ENCODE data around the gene GABRB1.
A peak's percentile ranks its signal among the peaks of the same experiment; 100 is the strongest.

The GABRB1 gene

GRCh38 chr4:47193179-47193578, 161.8 kb downstream of the GABRB1 start:
- Mint-ChIP-seq H3K4me1 (no peaks in the 10 kb centered on the region), H3K9me3 (no peaks in the 10 kb centered on the region), H3K4me3 (no peak overlapping the region), H3K27me3 (ENCODE audit: low read depth, poor library complexity) (peaks cover 3% of the 10 kb centered on the region), H3K36me3 (ENCODE audit: low read depth) (no peaks in the 10 kb centered on the region), H3K27ac (no peak overlapping the region)
- TF ChIP-seq CTCF (IDR thresholded peaks at IDR 0.05): no peak
- no peak for DNase-seq

DNA sequence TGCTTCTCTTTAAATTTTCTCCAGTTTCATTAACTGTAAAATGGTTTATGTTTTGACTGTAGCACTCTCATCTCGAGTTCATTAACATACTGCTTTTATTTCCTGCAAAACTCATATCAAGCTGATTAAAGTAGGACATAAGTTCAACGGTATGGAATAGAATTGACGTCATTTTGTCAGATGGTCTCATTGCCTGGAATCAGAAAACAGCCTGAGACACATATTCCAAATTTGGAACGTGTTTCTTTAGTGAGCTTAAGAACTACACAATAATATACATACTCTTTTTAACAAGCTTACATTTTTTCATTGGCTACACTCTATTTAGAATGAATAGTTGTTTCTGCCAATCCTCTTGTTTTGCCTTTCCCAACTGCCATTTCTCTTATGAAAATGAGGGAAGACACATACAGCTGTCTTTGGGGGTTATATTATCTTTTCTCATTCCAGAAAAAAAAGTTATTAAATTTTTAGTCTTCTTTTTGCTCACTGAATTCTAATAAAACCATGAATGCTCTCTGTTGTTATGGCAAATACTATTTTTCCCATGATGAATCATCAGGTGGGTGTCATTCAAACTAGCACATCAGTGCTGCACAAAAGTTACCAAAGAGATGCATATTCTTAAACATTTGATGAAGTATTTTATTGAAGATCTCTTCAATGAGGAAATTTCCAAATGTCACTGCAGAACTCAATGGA, 162.8 kb downstream of the GABRB1 start:
- Mint-ChIP-seq H3K27ac (no peak overlapping the region), H3K27me3 (ENCODE audit: low read depth, poor library complexity) (peaks cover 3% of the 10 kb centered on the region), H3K4me3 (no peak overlapping the region), H3K36me3 (ENCODE audit: low read depth) (no peaks in the 10 kb centered on the region), H3K9me3 (no peaks in the 10 kb centered on the region), H3K4me1 (peaks cover 6% of the 10 kb centered on the region)
- no peak for DNase-seq
- TF ChIP-seq CTCF (IDR thresholded peaks at IDR 0.05): no peak

GRCh38 chr4:47195706-47196105, 164.3 kb downstream of the GABRB1 start:
- Mint-ChIP-seq H3K27me3 (ENCODE audit: low read depth, poor library complexity) (peaks cover 3% of the 10 kb centered on the region), H3K27ac (no peak overlapping the region), H3K4me3 (no peak overlapping the region), H3K4me1 (peaks cover 6% of the 10 kb centered on the region), H3K9me3 (no peaks in the 10 kb centered on the region), H3K36me3 (ENCODE audit: low read depth) (no peaks in the 10 kb centered on the region)
- DNase-seq: no peak
- TF ChIP-seq CTCF (IDR thresholded peaks at IDR 0.05): no peak

DNA sequence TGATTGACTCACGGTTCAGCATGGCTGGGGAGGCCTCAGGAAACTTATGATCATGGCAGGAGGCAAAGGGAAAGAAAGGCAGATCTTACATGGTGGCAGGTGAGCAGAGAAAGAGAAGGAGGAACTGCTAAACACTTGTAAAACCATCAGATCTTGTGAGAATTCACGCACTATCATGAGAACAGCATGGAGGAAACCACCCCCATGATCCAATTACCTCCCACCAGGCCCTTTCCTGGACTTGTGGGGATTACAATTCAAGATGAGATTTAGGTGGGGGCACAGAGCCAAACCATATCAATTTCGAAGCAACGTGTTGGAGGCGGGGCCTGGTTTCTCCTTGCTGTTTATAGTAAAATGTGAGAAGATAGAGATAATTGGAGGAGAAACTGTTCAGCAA, 167.4 kb downstream of the GABRB1 start:
- TF ChIP-seq CTCF (IDR thresholded peaks at IDR 0.05): no peak
- DNase-seq: no peak

DNA sequence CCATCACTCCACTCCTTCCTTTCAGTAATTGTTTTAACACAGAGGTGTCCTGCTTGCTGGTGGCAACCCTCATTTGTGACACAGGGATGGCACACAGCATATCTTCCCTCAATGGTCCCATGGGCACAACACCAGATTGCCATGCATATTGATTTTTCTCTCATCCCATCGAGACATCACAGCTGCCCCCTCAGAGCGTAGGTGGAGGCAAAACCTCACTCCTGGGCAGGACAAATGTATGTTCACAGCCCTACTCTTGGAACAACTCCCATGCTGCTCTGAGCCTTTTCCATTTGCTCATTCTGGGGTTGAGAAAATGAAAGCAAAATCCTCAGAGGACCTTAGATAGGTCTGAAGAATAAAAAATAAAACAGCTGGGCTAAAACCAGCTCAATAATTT, 172.2 kb downstream of the GABRB1 start:
- Mint-ChIP-seq H3K27ac (no peak overlapping the region), H3K4me3 (no peak overlapping the region), H3K36me3 (ENCODE audit: low read depth) (no peaks in the 10 kb centered on the region), H3K4me1 (peaks cover 4% of the 10 kb centered on the region), H3K27me3 (ENCODE audit: low read depth, poor library complexity) (no peaks in the 10 kb centered on the region), H3K9me3 (no peaks in the 10 kb centered on the region)
- no peak for TF ChIP-seq CTCF (IDR thresholded peaks at IDR 0.05)
- DNase-seq: no peak

More for the DNA sequence above, 167.4 kb downstream of the GABRB1 start:
- H3K9me3 Mint-ChIP-seq: no peaks in the 10 kb centered on the region
- peak overlapping the region; percentile 41 for H3K27ac Mint-ChIP-seq
- H3K36me3 Mint-ChIP-seq (ENCODE audit: low read depth): no peaks in the 10 kb centered on the region
- H3K4me3 Mint-ChIP-seq: no peak overlapping the region
- H3K4me1 Mint-ChIP-seq: peaks cover 6% of the 10 kb centered on the region
- H3K27me3 Mint-ChIP-seq (ENCODE audit: low read depth, poor library complexity): peaks cover 3% of the 10 kb centered on the region

DNA sequence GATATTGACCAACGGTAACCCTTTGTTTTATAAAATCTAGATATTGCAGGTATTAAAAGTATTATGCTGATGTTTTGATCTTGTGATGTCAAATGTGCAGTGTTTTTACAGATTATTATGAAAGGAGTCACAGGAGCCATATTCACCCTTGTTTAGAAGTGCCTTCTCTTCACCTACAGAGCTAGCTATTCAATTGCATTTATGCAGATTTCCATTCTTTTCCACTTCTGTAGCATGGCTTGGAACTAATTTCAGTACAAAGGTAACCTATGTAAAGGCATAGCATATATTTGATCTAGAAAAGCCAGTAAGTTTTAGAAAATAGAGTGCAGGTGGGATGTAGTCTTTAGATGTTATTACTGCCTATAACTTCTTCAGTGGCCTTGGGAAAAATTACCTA, 176.2 kb downstream of the GABRB1 start:
- H3K27me3 Mint-ChIP-seq (ENCODE audit: low read depth, poor library complexity): no peaks in the 10 kb centered on the region
- no peaks in the 10 kb centered on the region for H3K4me1 Mint-ChIP-seq
- H3K27ac Mint-ChIP-seq: no peak overlapping the region
- DNase-seq: no peak
- H3K36me3 Mint-ChIP-seq (ENCODE audit: low read depth): no peaks in the 10 kb centered on the region
- TF ChIP-seq CTCF (IDR thresholded peaks at IDR 0.05): no peak
- H3K9me3 Mint-ChIP-seq: no peaks in the 10 kb centered on the region
- H3K4me3 Mint-ChIP-seq: no peak overlapping the region

Measured in nephron progenitor cell (in vitro differentiated cells).